Measurements from ENCODE around the gene MUC4.
"Not testable (repeated sequence)": the region's sequence is repeated elsewhere in the genome, so short reads cannot be mapped to it uniquely, and the experiment has no call there.

MUC4 gene

GRCh38 chr3:195714380-195715011 is 97.2 kb downstream of the MUC4 start:
- DNase-seq: no peak

DNA sequence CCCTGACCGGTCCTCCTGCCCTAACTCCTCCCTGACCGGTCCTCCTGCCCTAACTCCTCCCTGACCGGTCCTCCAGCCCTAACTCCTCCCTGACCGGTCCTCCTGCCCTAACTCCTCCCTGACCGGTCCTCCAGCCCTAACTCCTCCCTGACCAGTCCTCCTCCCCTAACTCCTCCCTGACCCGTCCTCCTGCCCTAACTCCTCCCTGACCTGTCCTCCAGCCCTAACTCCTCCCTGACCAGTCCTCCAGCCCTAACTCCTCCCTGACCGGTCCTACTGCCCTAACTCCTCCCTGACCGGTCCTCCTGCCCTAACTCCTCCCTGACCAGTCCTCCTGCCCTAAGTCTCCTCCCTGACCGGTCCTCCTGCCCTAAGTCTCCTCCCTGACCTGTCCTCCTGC is 98.6 kb downstream of the MUC4 start:
- DNase-seq: not testable (repeated sequence)

DNA sequence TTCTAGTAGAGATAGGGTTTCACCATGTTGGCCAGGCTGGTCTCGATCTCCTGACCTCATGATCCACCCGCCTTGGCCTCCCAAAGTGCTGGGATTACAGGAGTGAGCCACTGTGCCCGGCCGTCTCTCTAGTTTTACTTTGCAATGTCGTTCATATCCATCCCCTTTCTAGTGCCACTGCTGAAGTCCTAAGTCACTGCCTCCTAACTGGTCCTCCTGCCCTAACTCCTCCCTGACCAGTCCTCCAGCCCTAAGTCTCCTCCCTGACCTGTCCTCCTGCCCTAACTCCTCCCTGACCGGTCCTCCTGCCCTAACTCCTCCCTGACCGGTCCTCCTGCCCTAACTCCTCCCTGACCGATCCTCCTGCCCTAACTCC is 99.2 kb downstream of the MUC4 start:
- not testable (repeated sequence) for DNase-seq

DNA sequence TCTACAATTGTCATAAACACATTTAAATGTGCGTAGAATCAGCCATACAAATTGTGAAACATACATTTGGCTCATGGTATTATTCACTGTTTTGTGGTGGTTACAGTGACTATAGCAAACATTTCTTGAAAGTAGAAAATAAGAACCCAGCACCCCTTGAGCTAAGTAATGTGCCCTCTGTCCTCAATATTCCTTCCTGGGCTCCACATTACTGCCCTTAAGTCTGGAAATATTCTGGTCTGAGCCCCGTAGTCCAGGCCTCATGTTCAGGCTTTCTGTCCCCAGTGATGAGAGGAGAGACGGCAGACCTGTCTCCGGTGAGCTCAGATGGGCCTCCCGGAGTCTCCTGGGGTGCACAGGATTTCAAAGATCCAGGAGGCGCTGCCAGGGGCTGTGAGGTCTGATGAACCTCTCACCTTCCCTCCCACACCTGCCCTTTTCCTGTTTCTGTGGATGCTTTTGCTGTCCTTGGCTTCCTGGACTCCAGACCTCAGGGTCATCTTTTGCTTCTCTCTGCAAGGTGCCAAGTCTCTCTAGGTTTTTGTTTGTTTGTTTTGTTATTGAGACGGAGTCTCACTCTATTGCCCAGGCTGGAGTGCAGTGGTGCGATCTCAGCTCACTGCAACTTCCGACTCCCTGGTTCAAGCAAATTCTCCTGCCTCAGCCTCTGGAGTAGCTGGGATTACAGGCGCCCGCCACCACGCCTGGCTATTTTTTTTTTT is 99.8 kb downstream of the MUC4 start:
- DNase-seq: no peak

DNA sequence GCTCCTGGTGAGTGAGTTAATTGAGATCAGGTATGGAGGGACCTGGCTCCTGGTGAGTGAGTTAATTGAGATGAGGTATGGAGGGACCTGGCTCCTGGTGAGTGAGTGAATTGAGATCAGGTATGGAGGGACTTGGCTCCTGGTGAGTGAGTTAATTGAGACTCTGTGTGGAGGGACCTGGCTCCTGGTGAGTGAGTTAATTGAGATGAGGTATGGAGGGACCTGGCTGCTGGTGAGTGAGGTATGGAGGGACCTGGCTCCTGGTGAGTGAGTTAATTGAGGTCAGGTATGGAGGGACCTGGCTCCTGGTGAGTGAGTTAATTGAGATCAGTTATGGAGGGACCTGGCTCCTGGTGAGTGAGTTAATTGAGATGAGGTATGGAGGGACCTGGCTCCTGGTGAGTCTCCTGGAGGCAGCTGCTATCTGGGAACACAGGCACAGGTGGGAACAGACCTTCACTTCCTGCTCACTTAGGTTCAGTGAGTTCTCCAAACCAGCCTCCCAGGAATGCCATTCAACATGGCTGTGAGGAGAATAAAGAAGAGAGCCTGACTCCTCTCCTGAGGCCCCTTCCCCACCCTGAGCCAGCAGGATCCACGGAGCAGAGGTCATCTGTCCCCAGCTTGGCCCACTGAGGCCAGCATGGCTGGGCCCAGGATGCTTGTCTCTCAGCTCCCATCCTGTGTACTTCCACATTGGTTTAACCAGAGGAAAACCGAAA is 100.5 kb downstream of the MUC4 start:
- DNase-seq: not testable (repeated sequence)

- not testable (repeated sequence) for DNase-seq
These were observed 101.4 kb downstream of the MUC4 start for GRCh38 chr3:195710126-195710905.

GRCh38 chr3:195709676-195710085 is 102.0 kb downstream of the MUC4 start:
- DNase-seq: no peak

- no peak for DNase-seq
These were observed 102.9 kb downstream of the MUC4 start for GRCh38 chr3:195708626-195709481.

- no peak for DNase-seq
These were observed 103.7 kb downstream of the MUC4 start for GRCh38 chr3:195708061-195708460.

GRCh38 chr3:195705081-195705991 is 106.4 kb downstream of the MUC4 start:
- no peak for DNase-seq

- no peak for DNase-seq
These were observed 107.2 kb downstream of the MUC4 start for GRCh38 chr3:195704433-195704999.

- no peak for DNase-seq
These were observed 108.0 kb downstream of the MUC4 start for GRCh38 chr3:195703776-195704175.

- no peak for DNase-seq
These were observed 110.5 kb downstream of the MUC4 start for GRCh38 chr3:195701042-195701915.

GRCh38 chr3:195700319-195700718 is 111.4 kb downstream of the MUC4 start:
- DNase-seq: no peak

DNA sequence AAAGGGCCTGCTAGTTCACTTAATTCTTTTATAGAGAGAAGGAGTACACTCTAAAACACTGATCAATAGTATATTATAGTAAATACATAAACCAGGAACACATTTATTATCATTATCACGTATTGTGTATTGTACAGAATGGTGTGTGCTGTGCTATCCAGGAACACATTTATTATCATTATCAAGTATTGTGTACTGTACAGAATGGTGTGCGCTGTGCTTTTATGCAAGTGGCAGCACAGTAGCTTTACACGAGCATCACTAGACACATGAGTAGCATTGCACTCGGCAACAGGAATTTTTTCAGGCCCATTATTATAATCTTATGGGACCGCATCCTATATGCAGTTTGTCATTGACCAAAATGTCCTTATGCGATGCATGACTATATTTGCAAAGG is 111.9 kb downstream of the MUC4 start:
- no peak for DNase-seq

GRCh38 chr3:195699388-195699771 is 112.3 kb downstream of the MUC4 start:
- DNase-seq: no peak

DNA sequence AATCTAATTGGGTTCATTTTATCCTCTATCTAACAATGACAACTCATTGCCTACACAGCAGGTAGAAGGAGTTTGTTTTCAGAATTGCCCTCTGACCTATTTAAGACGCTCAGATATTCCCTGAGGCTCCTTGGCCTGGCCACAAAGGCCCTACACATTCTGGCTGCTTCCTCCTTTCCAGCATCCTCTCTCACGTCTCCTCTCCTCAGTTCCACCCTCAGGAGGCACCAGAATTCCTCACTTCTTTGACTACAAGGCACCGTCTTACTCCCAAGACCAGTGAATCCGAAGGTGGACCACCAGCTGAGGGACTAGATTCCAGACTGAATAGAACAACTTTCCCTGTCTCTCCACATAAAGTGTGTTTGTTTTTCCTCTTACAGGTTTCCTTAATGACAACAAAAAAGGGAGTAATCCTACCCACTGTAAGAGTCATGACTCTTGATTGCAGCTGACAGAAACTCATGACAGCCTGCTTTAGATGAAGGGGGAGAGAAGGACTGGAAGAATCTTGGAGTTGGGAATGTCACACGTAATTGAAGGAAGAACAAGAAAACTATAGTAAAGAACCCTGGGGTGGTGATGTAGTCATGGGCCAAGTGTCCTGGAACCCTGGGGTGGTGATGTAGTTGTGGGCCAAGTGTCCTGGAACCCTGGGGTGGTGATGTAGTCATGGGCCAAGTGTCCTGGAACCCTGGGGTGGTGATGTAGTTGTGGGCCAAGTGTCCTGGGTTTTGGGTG is 112.9 kb downstream of the MUC4 start:
- no peak for DNase-seq

GRCh38 chr3:195698325-195698646 is 113.4 kb downstream of the MUC4 start:
- no peak for DNase-seq
